K562 (cell line): ENCODE data around the gene SPATA16. TPM values are rescaled to one million over a fixed set of nuclear protein-coding genes. Genes with fewer than 3 reads are reported as not detected.
A peak's percentile ranks its signal among the peaks of the same experiment; 100 is the strongest.

Experiments used
- ATAC-seq: fragments of 200-7000 bp; cut with Tn5 transposase; 3 replicates; pipeline ENCODE4 v1.9.1; 2020; ENCODE audit warnings: moderate library complexity
- BruUV-seq: library from RNA; stranded (reverse); fragments of 400-500 nt; replicated peaks from 2 replicates; lab custom pipeline; 2021; lab: Mats Ljungman, UMichigan
- CTCF ChIA-PET: fragments of 300-600 bp; formaldehyde crosslinking; extraction: SDS; loops from one replicate; lab custom pipeline; 2021; ENCODE audit warnings: low intra/inter-chr PET ratio; lab: Yijun Ruan, JAX
- POLR2A ChIA-PET: fragments of 300-600, 350-650 bp; sonication (Branson Sonifier 250); formaldehyde crosslinking; extraction: SDS; loops from one replicate; lab custom pipeline; 2021; ENCODE audit warnings: antibody characterized with exemption, inconsistent platforms; lab: Yijun Ruan, JAX
- DNase-seq, 4 experiments: peaks; one replicate each; pipeline versions ENCODE4 v3.0.0 to v3.0.0-alpha.2; 2011 to 2018; ENCODE audit warnings: low spot score in 3 of 4, mixed read lengths in 3 of 4; ENCODE audit errors: extremely low read depth in 1 of 4
- FAIRE-seq: peaks from 2 replicates; lab custom pipeline; 2011; peaks lifted over from hg19 to GRCh38; lab: Jason Lieb, UNC
- H2AFZ ChIP-seq: 2 replicates; pipeline ENCODE4 v1.6.0; 2011; ENCODE audit warnings: low read depth, low read length, control low read depth, inconsistent platforms
- H3K27ac ChIP-seq: fragments of 200-600 bp; 3 replicates; pipeline ENCODE4 v1.8.0; 2011; ENCODE audit warnings: low read depth, mild to moderate bottlenecking, control low read depth, inconsistent platforms, low read length, moderate library complexity, mixed read lengths; ENCODE audit errors: extremely low read depth
- H3K27me3 ChIP-seq, 2 experiments: fragments of 300-600 bp in 1 of 2; 2 replicates in 1 of 2; 3 replicates in 1 of 2; pipeline versions ENCODE4 v1.6.0 to v1.8.0; 2011; ENCODE audit warnings: inconsistent platforms in 2 of 2, low read length in 2 of 2, mild to moderate bottlenecking in 1 of 2, mixed read lengths in 1 of 2, moderate library complexity in 1 of 2; ENCODE audit not compliant: control insufficient read depth in 2 of 2, insufficient read depth in 2 of 2
- H3K36me3 ChIP-seq: fragments of 300-600 bp; 3 replicates; pipeline ENCODE4 v1.8.0; 2011; ENCODE audit warnings: mild to moderate bottlenecking, low read length, inconsistent platforms; ENCODE audit not compliant: control insufficient read depth, insufficient read depth
- H3K4me1 ChIP-seq, 2 experiments: fragments of 200-600 bp in 1 of 2; replicated peaks in 1 of 2; 2 replicates in 1 of 2; 3 replicates in 1 of 2; pipeline versions ENCODE4 v1.5.1 to v1.8.0; 2011; ENCODE audit warnings: inconsistent platforms in 2 of 2, low read length in 2 of 2, mild to moderate bottlenecking in 1 of 2, mixed read lengths in 1 of 2, moderate library complexity in 1 of 2; ENCODE audit not compliant: control insufficient read depth in 2 of 2, insufficient read depth in 2 of 2
- H3K4me2 ChIP-seq: 2 replicates; pipeline ENCODE4 v1.6.1; 2011; ENCODE audit warnings: low read length, control low read depth, inconsistent platforms, mixed read lengths; ENCODE audit not compliant: insufficient read depth
- H3K4me3 ChIP-seq: fragments of 200-600 bp; sonication (generic), shearing (Covaris generic); 2 replicates; pipeline ENCODE4 v1.5.1; 2016; ENCODE audit warnings: control low read depth, inconsistent platforms
- H3K79me2 ChIP-seq: fragments of 200-600 bp; 3 replicates; pipeline ENCODE4 v1.8.0; 2011; ENCODE audit warnings: low read length, inconsistent platforms; ENCODE audit not compliant: control insufficient read depth, insufficient read depth
- H3K9ac ChIP-seq, 2 experiments: 2 replicates each; pipeline versions ENCODE4 v1.6.0 to v1.6.1; 2011; ENCODE audit warnings: low read depth in 2 of 2, low read length in 2 of 2, control low read depth in 1 of 2, inconsistent platforms in 1 of 2, mild to moderate bottlenecking in 1 of 2, mixed read lengths in 1 of 2; ENCODE audit not compliant: insufficient read depth in 1 of 2
- H3K9me1 ChIP-seq: one replicate; pipeline ENCODE4 v1.6.0; 2011; ENCODE audit warnings: inconsistent platforms, mild to moderate bottlenecking, low read length, moderate library complexity; ENCODE audit not compliant: control insufficient read depth, insufficient read depth
- H3K9me3 ChIP-seq: replicated peaks from 2 replicates; pipeline ENCODE4 v1.5.1; 2011; ENCODE audit warnings: low read depth, low read length, inconsistent platforms; ENCODE audit not compliant: control insufficient read depth, insufficient read depth
- H4K20me1 ChIP-seq: replicated peaks from 2 replicates; pipeline ENCODE4 v1.6.1; 2011; ENCODE audit warnings: low read length, inconsistent platforms, mixed read lengths; ENCODE audit not compliant: control insufficient read depth, insufficient read depth
- C11orf30 ChIP-seq: fragments of 450-650 bp; IDR thresholded peaks from 2 replicates; pipeline ENCODE4 v1.6.1; 2016; ENCODE audit warnings: low read depth, mild to moderate bottlenecking
- MAFF ChIP-seq: IDR thresholded peaks from 2 replicates; pipeline ENCODE4 v1.6.1; 2012; ENCODE audit warnings: low read length, improper control_type of control experiment
- MAFG ChIP-seq: fragments of 450-650 bp; conservative IDR thresholded peaks from 2 replicates; pipeline ENCODE4 v1.6.1; 2016; ENCODE audit warnings: missing genetic modification characterization, missing compliant biosample characterization
- MAFK ChIP-seq: IDR thresholded peaks from 2 replicates; pipeline ENCODE4 v1.6.1; 2011; ENCODE audit warnings: low read length, improper control_type of control experiment
- SIN3A ChIP-seq, 2 experiments: fragments of 150-350 bp in 1 of 2; IDR thresholded peaks; 2 replicates each; pipeline ENCODE4 v1.6.1; 2011 to 2016; ENCODE audit warnings: borderline replicate concordance in 2 of 2, low read depth in 2 of 2, low read length in 2 of 2, mild to moderate bottlenecking in 2 of 2, moderate library complexity in 2 of 2; ENCODE audit not compliant: control insufficient read depth in 1 of 2
- ZNF124 ChIP-seq: sonication (generic); formaldehyde crosslinking; IDR thresholded peaks from 2 replicates; pipeline ENCODE4 v1.8.1; 2022; ENCODE audit warnings: missing genetic modification reagents
- ZNF263 ChIP-seq: sonication (generic); formaldehyde crosslinking; IDR thresholded peaks from 2 replicates; pipeline ENCODE4 v1.8.0; 2022; ENCODE audit warnings: mild to moderate bottlenecking, missing genetic modification reagents, borderline replicate concordance
- ZNF274 ChIP-seq: IDR thresholded peaks from 2 replicates; pipeline ENCODE4 v1.6.1; 2011; ENCODE audit warnings: low read depth, mild to moderate bottlenecking, low read length, moderate library complexity, borderline replicate concordance
- ZNF316 ChIP-seq: fragments of 450-650 bp; IDR thresholded peaks from 2 replicates; pipeline ENCODE4 v1.6.1; 2016
- WGBS: fragments of 100-300 bp; shearing (Covaris generic); methylation state at CpG from one replicate; pipeline ENCODE4 v1.1.6; 2016; ENCODE audit warnings: low coverage, mixed read lengths; ENCODE audit not compliant: insufficient coverage; ENCODE audit errors: missing lambda C conversion rate; 5-methylcytosine and 5-hydroxymethylcytosine counted together
- in situ Hi-C: fragments of 300-500 bp; cut with MboI; formaldehyde crosslinking; loops from 4 replicates; pipeline ENCODE4 v1.15.0; 2018; ENCODE audit warnings: inconsistent platforms, mixed read lengths
- intact Hi-C: fragments of 100-400 bp; cut with micrococcal nuclease; formaldehyde crosslinking; loops from 2 replicates; pipeline ENCODE4 v1.14.2; 2022
- polyA plus RNA-seq, 8 experiments: library from polyadenylated mRNA; depleted of rRNA in 4 of 8; stranded (reverse) in 5 of 8; unstranded in 3 of 8; fragments of >200 nt; fragmentation: Nextera tagmentation in 2 of 8; fragmentation: Illumina TruSeq in 1 of 8; extraction: Ambion mirVana in 2 of 8; extraction: Trizol in 1 of 8; gene quantifications; 2 replicates each; pipeline versions ENCODE4 v1.2.1 to v1.2.3, GENCODE V29; 2011 to 2014; ENCODE audit warnings: inconsistent platforms in 1 of 8, missing spikeins in 1 of 8
- total RNA-seq, 7 experiments: library from RNA; depleted of rRNA in 6 of 7; stranded (reverse); fragments of >200 nt in 6 of 7; fragmentation: Illumina TruSeq in 2 of 7; extraction: Trizol in 2 of 7; gene quantifications; 2 replicates each; pipeline versions ENCODE4 v1.2.1 to v1.2.3, GENCODE V29; 2011 to 2021; ENCODE audit warnings: low replicate concordance in 1 of 7
- TF ChIP-seq, protein P1 (sequence below): sonication (generic); formaldehyde crosslinking; IDR thresholded peaks from 2 replicates; pipeline ENCODE4 v1.8.0; 2022; ENCODE audit warnings: missing genetic modification reagents, mild to moderate bottlenecking, moderate library complexity, borderline replicate concordance
- TF ChIP-seq, protein P2 (sequence below): fragments of 450-650 bp; IDR thresholded peaks from 2 replicates; pipeline ENCODE4 v1.6.1; 2018; ENCODE audit warnings: mild to moderate bottlenecking, low read depth; ENCODE audit not compliant: partially characterized antibody

Gene SPATA16
- total and polyA plus RNA-seq, 9 of the 15 experiments (the other 6 are each of a cell fraction or from before 2014, with no cell fraction given): not detected

DNA sequence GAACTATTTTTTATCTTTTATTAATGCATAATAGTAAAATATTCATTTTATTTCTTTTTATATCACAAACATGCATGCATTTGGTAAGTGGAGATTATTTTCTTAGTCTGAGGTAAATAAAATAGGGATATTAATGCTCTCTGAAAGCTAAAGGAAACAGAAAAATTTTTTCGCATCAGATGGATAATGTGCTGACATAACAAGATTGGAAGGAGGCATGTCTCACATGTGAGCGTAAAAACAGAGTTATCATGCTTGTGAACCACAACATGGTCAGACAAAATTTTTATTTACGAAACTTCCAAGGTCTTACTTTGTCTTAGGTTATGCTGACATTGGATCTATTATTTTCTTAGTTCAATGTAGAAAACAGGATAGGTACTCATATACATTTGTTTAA lies 166.1 kb downstream of the SPATA16 start:
- Histone ChIP-seq H3K4me2 (no peak overlapping the region), H3K27me3 (no peaks in the 10 kb centered on the region), H3K4me1 (no peaks in the 10 kb centered on the region), H2AFZ (no peak overlapping the region), H3K9ac (no peak overlapping the region), H3K36me3 (no peaks in the 10 kb centered on the region), H3K27ac (no peak overlapping the region), H3K79me2 (no peaks in the 10 kb centered on the region), H3K9me1 (no peaks in the 10 kb centered on the region), H3K9me3 (no peaks in the 10 kb centered on the region), H3K4me3 (no peak overlapping the region), H4K20me1 (no peaks in the 10 kb centered on the region)
- no peak for FAIRE-seq
- no peak for TF ChIP-seq ZNF274
- TF ChIP-seq, protein P1, sequence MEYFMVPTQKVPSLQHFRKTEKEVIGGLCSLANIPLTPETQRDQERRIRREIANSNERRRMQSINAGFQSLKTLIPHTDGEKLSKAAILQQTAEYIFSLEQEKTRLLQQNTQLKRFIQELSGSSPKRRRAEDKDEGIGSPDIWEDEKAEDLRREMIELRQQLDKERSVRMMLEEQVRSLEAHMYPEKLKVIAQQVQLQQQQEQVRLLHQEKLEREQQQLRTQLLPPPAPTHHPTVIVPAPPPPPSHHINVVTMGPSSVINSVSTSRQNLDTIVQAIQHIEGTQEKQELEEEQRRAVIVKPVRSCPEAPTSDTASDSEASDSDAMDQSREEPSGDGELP (CRISPR knock-in tag): no peak
- TF ChIP-seq MAFG (tag): peak; percentile 39; the same call in 1 of the 2 replicates
- TF ChIP-seq C11orf30: peak; percentile 54; the same call in 1 of the 2 replicates
- TF ChIP-seq MAFF: peak; percentile 61
- TF ChIP-seq ZNF263 (CRISPR knock-in tag): no peak
- TF ChIP-seq, protein P2, sequence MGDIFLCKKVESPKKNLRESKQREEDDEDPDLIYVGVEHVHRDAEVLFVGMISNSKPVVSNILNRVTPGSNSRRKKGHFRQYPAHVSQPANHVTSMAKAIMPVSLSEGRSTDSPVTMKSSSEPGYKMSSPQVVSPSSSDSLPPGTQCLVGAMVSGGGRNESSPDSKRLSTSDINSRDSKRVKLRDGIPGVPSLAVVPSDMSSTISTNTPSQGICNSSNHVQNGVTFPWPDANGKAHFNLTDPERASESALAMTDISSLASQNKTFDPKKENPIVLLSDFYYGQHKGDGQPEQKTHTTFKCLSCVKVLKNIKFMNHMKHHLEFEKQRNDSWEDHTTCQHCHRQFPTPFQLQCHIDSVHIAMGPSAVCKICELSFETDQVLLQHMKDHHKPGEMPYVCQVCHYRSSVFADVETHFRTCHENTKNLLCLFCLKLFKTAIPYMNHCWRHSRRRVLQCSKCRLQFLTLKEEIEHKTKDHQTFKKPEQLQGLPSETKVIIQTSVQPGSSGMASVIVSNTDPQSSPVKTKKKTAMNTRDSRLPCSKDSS: no peak
- no peak for TF ChIP-seq ZNF124 (CRISPR knock-in tag)
- TF ChIP-seq ZNF316: peak; percentile 82
- TF ChIP-seq SIN3A (IDR thresholded peaks at IDR 0.05; ENCODE audit: borderline replicate concordance in 2 of 2, control insufficient read depth in 1 of 2, low read depth in 2 of 2, low read length in 2 of 2): no peak
- TF ChIP-seq MAFK: peak; percentile 35
- in situ Hi-C loops (no loop called here), intact Hi-C loops (no loop called here)
- no TSS peak for BruUV-seq
- 46% methylated on average over 3 of the region's 3 CpGs for WGBS
- DNase-seq: no peak
- ATAC-seq: no peak
- CTCF ChIA-PET: no interaction called here
- POLR2A ChIA-PET: interaction anchor here (0.7 kb wide), 1 partner anchor 10 kb away, joined by 3 read pairs; no protein-coding TSS in a partner anchor
